Sigmoid colon (tissue), 7 donors: ENCODE measurements around the gene FLNC. TPM values are rescaled to one million over a fixed set of nuclear protein-coding genes. Genes with fewer than 3 reads are reported as not detected.

Source experiments
- DNase-seq: peaks from one replicate; pipeline ENCODE4 v3.0.0-alpha.2; 2019
- H3K27ac ChIP-seq, 4 donors: fragments of 200-600 bp; sonication (generic); one replicate each; pipeline ENCODE4 v1.5.1; 2016 to 2019; ENCODE audit warnings: mild to moderate bottlenecking in 1 of 4
- H3K27me3 ChIP-seq, 3 donors: fragments of 200-600 bp; sonication (generic); one replicate each; pipeline ENCODE4 v1.5.1; 2019; ENCODE audit warnings: mild to moderate bottlenecking in 1 of 3
- H3K36me3 ChIP-seq, 4 donors: fragments of 200-600 bp; sonication (generic); one replicate each; pipeline ENCODE4 v1.5.1; 2016 to 2019
- H3K4me1 ChIP-seq, 4 donors: fragments of 200-600 bp; sonication (generic); one replicate each; pipeline ENCODE4 v1.5.1; 2017 to 2019
- H3K4me3 ChIP-seq, 4 donors: fragments of 200-600 bp; sonication (generic); one replicate each; pipeline ENCODE4 v1.5.1; 2017 to 2019; ENCODE audit warnings: mild to moderate bottlenecking in 2 of 4, moderate library complexity in 1 of 4
- H3K9me3 ChIP-seq, 4 donors: fragments of 200-600 bp in 3 of 4; sonication (generic) in 3 of 4; one replicate each; pipeline versions ENCODE4 v1.5.1 to v1.6.1; 2013 to 2019
- EP300 ChIP-seq, 4 donors: sonication (generic); formaldehyde crosslinking; IDR thresholded peaks; one replicate each; pipeline ENCODE4 v1.6.1; 2017; ENCODE audit warnings: antibody characterized with exemption in 4 of 4
- POLR2A ChIP-seq, 2 donors: fragments of 450-650 bp; IDR thresholded peaks; one replicate each; pipeline ENCODE4 v1.6.1; 2016; ENCODE audit warnings: antibody characterized with exemption in 2 of 2, mild to moderate bottlenecking in 2 of 2, moderate library complexity in 2 of 2
- POLR2AphosphoS5 ChIP-seq, 4 donors: sonication (generic); formaldehyde crosslinking; IDR thresholded peaks; one replicate each; pipeline ENCODE4 v1.6.1; 2017; ENCODE audit warnings: antibody characterized with exemption in 4 of 4
- WGBS, 2 donors: extraction: QIAGEN DNeasy Blood & Tissue Kit; methylation state at CpG; one replicate each; pipeline ENCODE4 v1.1.7; 2013; 5-methylcytosine and 5-hydroxymethylcytosine counted together
- intact Hi-C: fragments of 100-400 bp; cut with DNase I; formaldehyde crosslinking; loops from one replicate; pipeline ENCODE4 v1.15.1; 2023
- polyA plus RNA-seq, 3 donors: library from polyadenylated mRNA; stranded (reverse); fragments of 200-250 nt; gene quantifications; one replicate each; pipeline ENCODE4 v1.2.3, GENCODE V29; 2013
- total RNA-seq, 4 donors: library from RNA; depleted of rRNA; stranded (reverse); fragments of >200 nt; gene quantifications; one replicate each; pipeline ENCODE4 v1.1.0, GENCODE V29; 2016
- TF ChIP-seq, protein P1 (sequence below), 4 experiments: fragments of 450-650 bp in 3 of 4; fragments of 200-600 bp in 1 of 4; IDR thresholded peaks; one replicate each; pipeline ENCODE4 v1.5.1; 2016 to 2019; ENCODE audit warnings: antibody characterized with exemption in 4 of 4, mild to moderate bottlenecking in 3 of 4, moderate library complexity in 2 of 4
- donor health status: healthy with polysubstance abuse.
- donor health status: Bipolar disorder and iron deficiency.
- donor health status: healthy.

The FLNC gene
- total and polyA plus RNA-seq, 7 donors = 0.69 to 489 (median 95.3) TPM

GRCh38 chr7:128839751-128840177 is 9.6 kb downstream of the FLNC start:
- 43 to 78% methylated on average over 13 of the region's 13 CpGs for WGBS, 2 donors
- intact Hi-C loops = no loop called here
- Histone ChIP-seq H3K9me3 (no peaks in the 10 kb centered on the region), H3K27ac (peak overlapping the region; percentile 54 to 99 (median 96)), H3K4me3 (no peak overlapping the region), H3K27me3 (no peaks in the 10 kb centered on the region), H3K36me3 (peaks cover 50 to 98% (median 89%) of the 10 kb centered on the region in 4 donors), H3K4me1 (peaks cover 0 to 68% (median 42%) of the 10 kb centered on the region in 4 donors)
- no peak for TF ChIP-seq POLR2A (IDR thresholded peaks at IDR 0.05)
- TF ChIP-seq, protein P1, sequence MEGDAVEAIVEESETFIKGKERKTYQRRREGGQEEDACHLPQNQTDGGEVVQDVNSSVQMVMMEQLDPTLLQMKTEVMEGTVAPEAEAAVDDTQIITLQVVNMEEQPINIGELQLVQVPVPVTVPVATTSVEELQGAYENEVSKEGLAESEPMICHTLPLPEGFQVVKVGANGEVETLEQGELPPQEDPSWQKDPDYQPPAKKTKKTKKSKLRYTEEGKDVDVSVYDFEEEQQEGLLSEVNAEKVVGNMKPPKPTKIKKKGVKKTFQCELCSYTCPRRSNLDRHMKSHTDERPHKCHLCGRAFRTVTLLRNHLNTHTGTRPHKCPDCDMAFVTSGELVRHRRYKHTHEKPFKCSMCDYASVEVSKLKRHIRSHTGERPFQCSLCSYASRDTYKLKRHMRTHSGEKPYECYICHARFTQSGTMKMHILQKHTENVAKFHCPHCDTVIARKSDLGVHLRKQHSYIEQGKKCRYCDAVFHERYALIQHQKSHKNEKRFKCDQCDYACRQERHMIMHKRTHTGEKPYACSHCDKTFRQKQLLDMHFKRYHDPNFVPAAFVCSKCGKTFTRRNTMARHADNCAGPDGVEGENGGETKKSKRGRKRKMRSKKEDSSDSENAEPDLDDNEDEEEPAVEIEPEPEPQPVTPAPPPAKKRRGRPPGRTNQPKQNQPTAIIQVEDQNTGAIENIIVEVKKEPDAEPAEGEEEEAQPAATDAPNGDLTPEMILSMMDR (IDR thresholded peaks at IDR 0.05) = no peak
- TF ChIP-seq POLR2AphosphoS5 (IDR thresholded peaks at IDR 0.05) = no peak
- TF ChIP-seq EP300 (IDR thresholded peaks at IDR 0.05) = no peak
- DNase-seq = no peak

DNA sequence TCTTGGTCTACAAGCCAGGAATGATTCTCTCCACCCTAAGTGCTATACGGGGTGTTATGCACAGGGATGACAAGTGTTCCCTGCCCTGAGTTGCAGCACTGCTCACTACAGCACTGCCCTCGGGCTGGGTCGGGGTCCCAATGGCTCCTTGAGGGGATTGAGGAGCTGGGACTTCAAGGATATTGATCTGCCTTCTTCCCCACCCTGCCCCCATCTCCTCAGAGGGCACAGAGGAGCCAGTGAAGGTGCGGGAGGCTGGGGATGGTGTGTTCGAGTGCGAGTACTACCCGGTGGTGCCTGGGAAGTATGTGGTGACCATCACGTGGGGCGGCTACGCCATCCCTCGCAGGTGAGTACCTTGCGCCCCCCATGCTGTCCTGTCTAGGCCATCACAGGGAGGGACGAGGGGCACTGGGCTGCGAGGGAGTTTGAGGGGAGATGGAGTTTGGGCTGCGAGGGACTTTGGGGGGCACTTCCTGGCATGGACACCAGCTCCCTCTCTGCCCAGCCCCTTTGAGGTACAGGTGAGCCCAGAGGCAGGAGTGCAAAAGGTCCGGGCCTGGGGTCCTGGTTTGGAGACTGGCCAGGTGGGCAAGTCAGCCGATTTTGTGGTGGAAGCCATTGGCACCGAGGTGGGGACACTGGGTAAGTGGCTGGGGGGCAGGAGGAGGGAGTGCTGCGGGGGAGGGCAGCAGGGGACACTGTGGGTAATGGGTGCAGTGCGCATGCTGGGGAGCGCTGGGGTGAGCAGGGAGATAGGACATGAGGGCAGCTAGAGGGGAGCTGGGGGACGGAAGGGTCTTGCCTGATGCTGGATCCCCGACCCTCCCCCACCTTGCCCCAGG is 10.3 kb downstream of the FLNC start:
- H3K36me3 ChIP-seq = peaks cover 51 to 99% (median 92%) of the 10 kb centered on the region in 4 donors
- H3K9me3 ChIP-seq = no peaks in the 10 kb centered on the region
- peak overlapping the region; percentile 54 to 99 (median 96) for H3K27ac ChIP-seq
- H3K4me1 ChIP-seq = peaks cover 0 to 61% (median 34%) of the 10 kb centered on the region in 4 donors
- 86 to 93% methylated on average over 23 of the region's 23 CpGs for WGBS, 2 donors
- H3K4me3 ChIP-seq = no peak overlapping the region
- no peaks in the 10 kb centered on the region for H3K27me3 ChIP-seq
- intact Hi-C loops = no loop called here
- DNase-seq = no peak
- TF ChIP-seq POLR2A (IDR thresholded peaks at IDR 0.05) (no peak), EP300 (IDR thresholded peaks at IDR 0.05) (no peak)
- TF ChIP-seq, protein P1 (IDR thresholded peaks at IDR 0.05) = no peak

GRCh38 chr7:128841171-128841690 is 11.0 kb downstream of the FLNC start:
- H3K9me3 ChIP-seq = no peaks in the 10 kb centered on the region
- 27 to 77% methylated on average over 17 of the region's 17 CpGs for WGBS, 2 donors
- H3K4me1 ChIP-seq = peaks cover 0 to 54% (median 27%) of the 10 kb centered on the region in 4 donors
- no peak for DNase-seq
- H3K4me3 ChIP-seq = no peak overlapping the region
- intact Hi-C loops = no loop called here
- peak overlapping the region; percentile 30 to 99 (median 96) for H3K27ac ChIP-seq
- peaks cover 48 to 100% (median 94%) of the 10 kb centered on the region in 4 donors for H3K36me3 ChIP-seq
- no peaks in the 10 kb centered on the region for H3K27me3 ChIP-seq
- TF ChIP-seq POLR2AphosphoS5 (IDR thresholded peaks at IDR 0.05) (no peak), EP300 (IDR thresholded peaks at IDR 0.05) (no peak), POLR2A (IDR thresholded peaks at IDR 0.05) (no peak)
- TF ChIP-seq, protein P1 (IDR thresholded peaks at IDR 0.05) = no peak

- Histone ChIP-seq H3K27me3 (no peaks in the 10 kb centered on the region), H3K36me3 (peaks cover 43 to 100% (median 98%) of the 10 kb centered on the region in 4 donors), H3K4me1 (peaks cover 0 to 45% (median 19%) of the 10 kb centered on the region in 4 donors), H3K9me3 (no peaks in the 10 kb centered on the region), H3K27ac (peak overlapping the region; percentile 21 to 99 (median 96)), H3K4me3 (no peak overlapping the region)
- 54 to 55% methylated on average over 35 of the region's 35 CpGs for WGBS, 2 donors
- TF ChIP-seq POLR2A (IDR thresholded peaks at IDR 0.05) (no peak), EP300 (IDR thresholded peaks at IDR 0.05) (no peak), POLR2AphosphoS5 (IDR thresholded peaks at IDR 0.05) (peak in 2 of 4 donors; percentile 18 to 26)
- TF ChIP-seq, protein P1 (IDR thresholded peaks at IDR 0.05) = peak; percentile 33 to 87 (median 52)
- intact Hi-C loops = no loop called here
- no peak for DNase-seq
Measured at GRCh38 chr7:128841921-128842673, 11.9 kb downstream of the FLNC start.
